ENCODE measurements around the gene SPATS2.

GRCh38 chr12:49397000-49397399 is 29.7 kb downstream of the SPATS2 start:
- no peak for TF ChIP-seq ZNF274 (IDR thresholded peaks at IDR 0.05; ENCODE audit: low read depth, low read length)
- no peak for TF ChIP-seq FOSL1 (IDR thresholded peaks at IDR 0.05; ENCODE audit: low read depth)
- TF ChIP-seq POLR2A (IDR thresholded peaks at IDR 0.05; ENCODE audit: borderline replicate concordance, extremely low read depth, insufficient read depth, insufficient read length): no peak
- no peak for TF ChIP-seq EGR1 (IDR thresholded peaks at IDR 0.05; ENCODE audit: low read depth)
- TF ChIP-seq YY1 (IDR thresholded peaks at IDR 0.05; ENCODE audit: extremely low read depth, insufficient replicate concordance, low read depth, low read length): no peak
- TF ChIP-seq POLR2AphosphoS5 (IDR thresholded peaks at IDR 0.05; ENCODE audit: low read depth, low read length): no peak
- TF ChIP-seq, protein P1, sequence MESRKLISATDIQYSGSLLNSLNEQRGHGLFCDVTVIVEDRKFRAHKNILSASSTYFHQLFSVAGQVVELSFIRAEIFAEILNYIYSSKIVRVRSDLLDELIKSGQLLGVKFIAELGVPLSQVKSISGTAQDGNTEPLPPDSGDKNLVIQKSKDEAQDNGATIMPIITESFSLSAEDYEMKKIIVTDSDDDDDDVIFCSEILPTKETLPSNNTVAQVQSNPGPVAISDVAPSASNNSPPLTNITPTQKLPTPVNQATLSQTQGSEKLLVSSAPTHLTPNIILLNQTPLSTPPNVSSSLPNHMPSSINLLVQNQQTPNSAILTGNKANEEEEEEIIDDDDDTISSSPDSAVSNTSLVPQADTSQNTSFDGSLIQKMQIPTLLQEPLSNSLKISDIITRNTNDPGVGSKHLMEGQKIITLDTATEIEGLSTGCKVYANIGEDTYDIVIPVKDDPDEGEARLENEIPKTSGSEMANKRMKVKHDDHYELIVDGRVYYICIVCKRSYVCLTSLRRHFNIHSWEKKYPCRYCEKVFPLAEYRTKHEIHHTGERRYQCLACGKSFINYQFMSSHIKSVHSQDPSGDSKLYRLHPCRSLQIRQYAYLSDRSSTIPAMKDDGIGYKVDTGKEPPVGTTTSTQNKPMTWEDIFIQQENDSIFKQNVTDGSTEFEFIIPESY (IDR thresholded peaks at IDR 0.05; ENCODE audit: extremely low read depth, insufficient replicate concordance, low read length): no peak
- no peak for TF ChIP-seq CEBPB (IDR thresholded peaks at IDR 0.05; ENCODE audit: low read depth)
